ENCODE measurements around the gene DHX29. TPM values are rescaled to one million over a fixed set of nuclear protein-coding genes. Genes with fewer than 3 reads are reported as not detected.

DHX29 gene, protein sequence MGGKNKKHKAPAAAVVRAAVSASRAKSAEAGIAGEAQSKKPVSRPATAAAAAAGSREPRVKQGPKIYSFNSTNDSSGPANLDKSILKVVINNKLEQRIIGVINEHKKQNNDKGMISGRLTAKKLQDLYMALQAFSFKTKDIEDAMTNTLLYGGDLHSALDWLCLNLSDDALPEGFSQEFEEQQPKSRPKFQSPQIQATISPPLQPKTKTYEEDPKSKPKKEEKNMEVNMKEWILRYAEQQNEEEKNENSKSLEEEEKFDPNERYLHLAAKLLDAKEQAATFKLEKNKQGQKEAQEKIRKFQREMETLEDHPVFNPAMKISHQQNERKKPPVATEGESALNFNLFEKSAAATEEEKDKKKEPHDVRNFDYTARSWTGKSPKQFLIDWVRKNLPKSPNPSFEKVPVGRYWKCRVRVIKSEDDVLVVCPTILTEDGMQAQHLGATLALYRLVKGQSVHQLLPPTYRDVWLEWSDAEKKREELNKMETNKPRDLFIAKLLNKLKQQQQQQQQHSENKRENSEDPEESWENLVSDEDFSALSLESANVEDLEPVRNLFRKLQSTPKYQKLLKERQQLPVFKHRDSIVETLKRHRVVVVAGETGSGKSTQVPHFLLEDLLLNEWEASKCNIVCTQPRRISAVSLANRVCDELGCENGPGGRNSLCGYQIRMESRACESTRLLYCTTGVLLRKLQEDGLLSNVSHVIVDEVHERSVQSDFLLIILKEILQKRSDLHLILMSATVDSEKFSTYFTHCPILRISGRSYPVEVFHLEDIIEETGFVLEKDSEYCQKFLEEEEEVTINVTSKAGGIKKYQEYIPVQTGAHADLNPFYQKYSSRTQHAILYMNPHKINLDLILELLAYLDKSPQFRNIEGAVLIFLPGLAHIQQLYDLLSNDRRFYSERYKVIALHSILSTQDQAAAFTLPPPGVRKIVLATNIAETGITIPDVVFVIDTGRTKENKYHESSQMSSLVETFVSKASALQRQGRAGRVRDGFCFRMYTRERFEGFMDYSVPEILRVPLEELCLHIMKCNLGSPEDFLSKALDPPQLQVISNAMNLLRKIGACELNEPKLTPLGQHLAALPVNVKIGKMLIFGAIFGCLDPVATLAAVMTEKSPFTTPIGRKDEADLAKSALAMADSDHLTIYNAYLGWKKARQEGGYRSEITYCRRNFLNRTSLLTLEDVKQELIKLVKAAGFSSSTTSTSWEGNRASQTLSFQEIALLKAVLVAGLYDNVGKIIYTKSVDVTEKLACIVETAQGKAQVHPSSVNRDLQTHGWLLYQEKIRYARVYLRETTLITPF (N-terminal part only)
- 10 to 100 TPM; 19.0 to 26.8 TPM for total RNA-seq
- polyA plus RNA-seq (ENCODE audit: insufficient read depth, low read depth, low replicate concordance): 8.8 TPM
- long read RNA-seq, donor 1, full-length matches to known transcripts: 1 of 153 reads
- long read RNA-seq, donor 1, partial matches to known transcripts: 152 of 153 reads
- long read RNA-seq, donor 1, other reads (novel, unspliced or antisense): 0 of 153 reads
- long read RNA-seq, donor 2, partial matches to known transcripts: 10 of 10 reads
- long read RNA-seq, donor 2, other reads (novel, unspliced or antisense): 0 of 10 reads

DNA sequence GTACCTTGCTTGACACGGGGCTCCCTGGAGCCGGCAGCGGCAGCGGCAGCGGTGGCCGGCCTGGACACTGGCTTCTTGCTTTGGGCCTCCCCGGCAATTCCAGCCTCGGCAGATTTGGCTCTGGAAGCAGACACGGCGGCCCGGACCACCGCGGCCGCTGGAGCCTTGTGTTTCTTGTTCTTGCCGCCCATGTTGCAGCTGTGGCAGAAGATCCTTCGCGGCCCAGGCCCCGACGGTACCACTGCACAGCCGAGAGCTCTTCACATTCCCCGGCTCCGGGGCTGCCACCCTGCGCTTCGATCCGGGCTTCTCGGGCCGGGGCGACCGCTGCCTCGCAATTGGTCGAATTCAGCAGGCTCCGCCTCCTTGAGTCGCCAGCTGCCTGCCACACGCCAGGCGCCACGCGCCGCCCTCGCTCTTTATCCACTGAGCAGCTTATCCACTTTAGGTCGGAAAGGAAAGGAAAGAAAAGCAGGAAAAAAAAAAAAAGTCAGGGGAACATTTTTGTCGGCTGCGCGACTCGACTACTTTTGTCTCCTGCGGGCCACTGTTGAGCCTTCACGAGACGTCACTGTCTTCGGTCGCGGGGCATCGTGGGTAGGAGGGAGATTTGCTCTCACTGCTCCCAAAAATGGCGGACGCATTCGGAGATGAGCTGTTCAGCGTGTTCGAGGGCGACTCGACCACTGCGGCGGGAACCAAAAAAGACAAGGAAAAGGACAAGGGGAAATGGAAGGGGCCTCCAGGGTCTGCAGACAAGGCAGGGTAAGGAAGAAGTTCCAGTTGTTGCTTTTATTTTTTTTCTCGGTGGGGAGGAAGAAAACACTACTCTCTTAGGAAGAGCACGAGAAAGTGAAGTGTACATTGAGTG, at the start of gene DHX29, which contains the start of gene MTREX:
DHX29 (minus strand) TSS at position 312 of the 871 bp plus-strand sequence; CDS start at position 191, 121 bp downstream.
MTREX (plus strand) TSS at position 607 of the 871 bp plus-strand sequence; CDS start at position 632, 25 bp downstream.
- Histone ChIP-seq H3K36me3 (ENCODE audit: low read depth, missing control alignments) (no peaks in the 10 kb centered on the region), H3K27me3 (no peaks in the 10 kb centered on the region), H3K4me1 (peaks cover 26% of the 10 kb centered on the region), H3K4me3 (peak within 1 kb of the TSS; percentile 91 to 96), H3K9me3 (no peaks in the 10 kb centered on the region), H3K27ac (peak within 1 kb of the TSS; percentile 96 to 98)
- TF ChIP-seq, protein P1, sequence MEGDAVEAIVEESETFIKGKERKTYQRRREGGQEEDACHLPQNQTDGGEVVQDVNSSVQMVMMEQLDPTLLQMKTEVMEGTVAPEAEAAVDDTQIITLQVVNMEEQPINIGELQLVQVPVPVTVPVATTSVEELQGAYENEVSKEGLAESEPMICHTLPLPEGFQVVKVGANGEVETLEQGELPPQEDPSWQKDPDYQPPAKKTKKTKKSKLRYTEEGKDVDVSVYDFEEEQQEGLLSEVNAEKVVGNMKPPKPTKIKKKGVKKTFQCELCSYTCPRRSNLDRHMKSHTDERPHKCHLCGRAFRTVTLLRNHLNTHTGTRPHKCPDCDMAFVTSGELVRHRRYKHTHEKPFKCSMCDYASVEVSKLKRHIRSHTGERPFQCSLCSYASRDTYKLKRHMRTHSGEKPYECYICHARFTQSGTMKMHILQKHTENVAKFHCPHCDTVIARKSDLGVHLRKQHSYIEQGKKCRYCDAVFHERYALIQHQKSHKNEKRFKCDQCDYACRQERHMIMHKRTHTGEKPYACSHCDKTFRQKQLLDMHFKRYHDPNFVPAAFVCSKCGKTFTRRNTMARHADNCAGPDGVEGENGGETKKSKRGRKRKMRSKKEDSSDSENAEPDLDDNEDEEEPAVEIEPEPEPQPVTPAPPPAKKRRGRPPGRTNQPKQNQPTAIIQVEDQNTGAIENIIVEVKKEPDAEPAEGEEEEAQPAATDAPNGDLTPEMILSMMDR (IDR thresholded peaks at IDR 0.05): peak in 1 of 3 experiments; percentile 35
- no peak for TF ChIP-seq POLR2A (IDR thresholded peaks at IDR 0.05)
- intact Hi-C loops (cut with DNase I; ENCODE audit: low total_unique reads): no loop called here
- WGBS, 2 donors: 0% methylated on average over 27 to 50 of the region's 62 CpGs
- peak; percentile 95 for DNase-seq

- Histone ChIP-seq H3K9me3 (no peaks in the 10 kb centered on the region), H3K27ac (no peak overlapping the region), H3K4me1 (no peaks in the 10 kb centered on the region), H3K4me3 (no peak overlapping the region), H3K36me3 (ENCODE audit: low read depth, missing control alignments) (no peaks in the 10 kb centered on the region), H3K27me3 (no peaks in the 10 kb centered on the region)
- WGBS, 2 donors: 90 to 97% methylated on average over 4 of the region's 4 CpGs
- intact Hi-C loops (cut with DNase I; ENCODE audit: low total_unique reads): no loop called here
- no peak for TF ChIP-seq POLR2A (IDR thresholded peaks at IDR 0.05)
- TF ChIP-seq, protein P1 (IDR thresholded peaks at IDR 0.05): no peak
- DNase-seq: no peak
Measured at GRCh38 chr5:55356896-55357295, 49.4 kb upstream of the DHX29 start.

GRCh38 chr5:55350754-55351153, 43.3 kb upstream of the DHX29 start:
- Histone ChIP-seq H3K36me3 (ENCODE audit: low read depth, missing control alignments) (no peaks in the 10 kb centered on the region), H3K9me3 (no peaks in the 10 kb centered on the region), H3K4me1 (no peaks in the 10 kb centered on the region), H3K4me3 (no peak overlapping the region), H3K27me3 (no peaks in the 10 kb centered on the region), H3K27ac (no peak overlapping the region)
- no peak for DNase-seq
- 91 to 95% methylated on average over 1 of the region's 1 CpG for WGBS, 2 donors
- TF ChIP-seq POLR2A (IDR thresholded peaks at IDR 0.05): no peak
- TF ChIP-seq, protein P1 (IDR thresholded peaks at IDR 0.05): no peak
- intact Hi-C loops (cut with DNase I; ENCODE audit: low total_unique reads): no loop called here

All from testis (tissue), 5 donors.